Measurements from ENCODE around the gene BAIAP2. TPM values are rescaled to one million over a fixed set of nuclear protein-coding genes. Genes with fewer than 3 reads are reported as not detected.

BAIAP2 gene
- total RNA-seq, 4 donors from 2014 or later = 7.3 to 36.1 (median 15.4) TPM

- H3K36me3 ChIP-seq = no peaks in the 10 kb centered on the region
- no peak for DNase-seq
- intact Hi-C loops (cut with DNase I; ENCODE audit: low total_unique reads) = no loop called here
- H3K4me3 ChIP-seq = no peak overlapping the region
- no peaks in the 10 kb centered on the region for H3K27me3 ChIP-seq
- H3K9me3 ChIP-seq = no peaks in the 10 kb centered on the region
- no peak for TF ChIP-seq POLR2A (IDR thresholded peaks at IDR 0.05)
- TF ChIP-seq CTCF (IDR thresholded peaks at IDR 0.05 in 4 of 5, conservative IDR thresholded peaks at IDR 0.05 in 1 of 5) = no peak
- in situ Hi-C loops (cut with MboI; ENCODE audit: low sequenced_read_pairs in 4 of 4) = loop anchor here in 1 of 4 donors (25.0 kb wide), 1 partner anchor 99 kb away; the partner anchor contains the start of genes NDUFAF8 and TEPSIN
- H3K27ac ChIP-seq = no peak overlapping the region
- no peak for ATAC-seq
- H3K4me1 ChIP-seq = peaks cover 0 to 6% of the 10 kb centered on the region in 2 donors
Measured at GRCh38 chr17:81138500-81138899, 103.5 kb downstream of the BAIAP2 start.

- intact Hi-C loops (cut with DNase I; ENCODE audit: low total_unique reads) (no loop called here), in situ Hi-C loops (cut with MboI; ENCODE audit: low sequenced_read_pairs in 4 of 4) (loop anchor here in 1 of 4 donors (25.0 kb wide), 1 partner anchor 98 kb away; the partner anchor contains the start of genes NDUFAF8 and TEPSIN)
- Histone ChIP-seq H3K4me3 (no peak overlapping the region), H3K4me1 (peaks cover 0 to 6% of the 10 kb centered on the region in 2 donors), H3K36me3 (no peaks in the 10 kb centered on the region), H3K27ac (no peak overlapping the region), H3K9me3 (no peaks in the 10 kb centered on the region), H3K27me3 (no peaks in the 10 kb centered on the region)
- ATAC-seq = no peak
- no peak for DNase-seq
- TF ChIP-seq CTCF (IDR thresholded peaks at IDR 0.05 in 4 of 5, conservative IDR thresholded peaks at IDR 0.05 in 1 of 5) (no peak), POLR2A (IDR thresholded peaks at IDR 0.05) (no peak)
Measured at GRCh38 chr17:81139428-81139827, 104.5 kb downstream of the BAIAP2 start.

GRCh38 chr17:81140018-81140417, 105.1 kb downstream of the BAIAP2 start:
- in situ Hi-C loops (cut with MboI; ENCODE audit: low sequenced_read_pairs in 4 of 4) = loop anchor here in 1 of 4 donors (25.0 kb wide), 1 partner anchor 97 kb away; the partner anchor contains the start of genes NDUFAF8 and TEPSIN
- intact Hi-C loops (cut with DNase I; ENCODE audit: low total_unique reads) = no loop called here

GRCh38 chr17:81140695-81141094, 105.7 kb downstream of the BAIAP2 start:
- Histone ChIP-seq H3K4me1 (peaks cover 0 to 6% of the 10 kb centered on the region in 2 donors), H3K9me3 (no peaks in the 10 kb centered on the region), H3K4me3 (no peak overlapping the region), H3K36me3 (no peaks in the 10 kb centered on the region), H3K27ac (no peak overlapping the region), H3K27me3 (no peaks in the 10 kb centered on the region)
- in situ Hi-C loops (cut with MboI; ENCODE audit: low sequenced_read_pairs in 4 of 4) = loop anchor here in 1 of 4 donors (25.0 kb wide), 1 partner anchor 97 kb away; the partner anchor contains the start of genes NDUFAF8 and TEPSIN
- TF ChIP-seq CTCF (IDR thresholded peaks at IDR 0.05 in 4 of 5, conservative IDR thresholded peaks at IDR 0.05 in 1 of 5) (no peak), POLR2A (IDR thresholded peaks at IDR 0.05) (no peak)
- no peak for DNase-seq
- no peak for ATAC-seq
- intact Hi-C loops (cut with DNase I; ENCODE audit: low total_unique reads) = no loop called here

More at GRCh38 chr17:81140018-81140417, 105.1 kb downstream of the BAIAP2 start:
- no peaks in the 10 kb centered on the region for H3K36me3 ChIP-seq
- no peak overlapping the region for H3K4me3 ChIP-seq
- ATAC-seq = no peak
- TF ChIP-seq POLR2A (IDR thresholded peaks at IDR 0.05) (no peak), CTCF (IDR thresholded peaks at IDR 0.05 in 4 of 5, conservative IDR thresholded peaks at IDR 0.05 in 1 of 5) (no peak)
- H3K9me3 ChIP-seq = no peaks in the 10 kb centered on the region
- H3K27me3 ChIP-seq = no peaks in the 10 kb centered on the region
- no peak for DNase-seq
- no peak overlapping the region for H3K27ac ChIP-seq
- peaks cover 0 to 6% of the 10 kb centered on the region in 2 donors for H3K4me1 ChIP-seq

Data from gastrocnemius medialis (tissue), 4 donors.